Neuronal stem cell (in vitro differentiated cells): ENCODE results near the gene RASSF1.

ENCODE experiments used
- DNase-seq: peaks from one replicate; pipeline ENCODE4 v3.0.0-alpha.2; 2013; ENCODE audit warnings: low spot score
- H2AFZ ChIP-seq: one replicate; pipeline ENCODE4 v1.6.1; 2013; ENCODE audit warnings: mild to moderate bottlenecking, low read length, inconsistent platforms
- H2AK5ac ChIP-seq: 2 replicates; pipeline ENCODE4 v1.6.1; 2013; ENCODE audit warnings: low read depth, mild to moderate bottlenecking, inconsistent platforms, low read length, moderate library complexity, mixed read lengths
- H2BK120ac ChIP-seq: 2 replicates; pipeline ENCODE4 v1.6.1; 2013; ENCODE audit warnings: low read depth, mild to moderate bottlenecking, inconsistent platforms, low read length, moderate library complexity, mixed read lengths
- H2BK12ac ChIP-seq: one replicate; pipeline ENCODE4 v1.6.1; 2013; ENCODE audit warnings: low read length, inconsistent platforms
- H2BK15ac ChIP-seq: 2 replicates; pipeline ENCODE4 v1.6.1; 2013; ENCODE audit warnings: mild to moderate bottlenecking, low read length, inconsistent platforms, mixed read lengths
- H2BK5ac ChIP-seq: one replicate; pipeline ENCODE4 v1.6.1; 2013; ENCODE audit warnings: inconsistent platforms, mild to moderate bottlenecking, low read length, moderate library complexity
- H3K14ac ChIP-seq: one replicate; pipeline ENCODE4 v1.6.1; 2013; ENCODE audit warnings: low read length, inconsistent platforms
- H3K18ac ChIP-seq: 2 replicates; pipeline ENCODE4 v1.6.1; 2013; ENCODE audit warnings: low read length, inconsistent platforms
- H3K23ac ChIP-seq: 2 replicates; pipeline ENCODE4 v1.6.1; 2013; ENCODE audit warnings: low read depth, mild to moderate bottlenecking, mixed read lengths, low read length, inconsistent platforms; ENCODE audit not compliant: poor library complexity
- H3K27ac ChIP-seq: replicated peaks from 3 replicates; pipeline ENCODE4 v1.5.1; 2013; ENCODE audit warnings: low read length, inconsistent platforms
- H3K27me3 ChIP-seq, 3 experiments: 2 replicates each; pipeline ENCODE4 v1.6.1; 2013; ENCODE audit warnings: low read length in 3 of 3, mild to moderate bottlenecking in 2 of 3, inconsistent platforms in 1 of 3, low read depth in 1 of 3, mixed read lengths in 1 of 3, moderate library complexity in 1 of 3; ENCODE audit not compliant: control insufficient read depth in 3 of 3, insufficient read depth in 3 of 3
- H3K36me3 ChIP-seq, 2 donors: replicated peaks in 1 of 2; 2 replicates each; pipeline ENCODE4 v1.6.1; 2013; ENCODE audit warnings: low read length in 2 of 2; ENCODE audit not compliant: control insufficient read depth in 2 of 2, insufficient read depth in 2 of 2
- H3K4ac ChIP-seq: 2 replicates; pipeline ENCODE4 v1.6.1; 2013; ENCODE audit warnings: inconsistent platforms, mild to moderate bottlenecking, low read length, moderate library complexity
- H3K4me1 ChIP-seq, 2 donors: 1 replicate in 1 of 2; 2 replicates in 1 of 2; pipeline ENCODE4 v1.6.1; 2013; ENCODE audit warnings: low read length in 2 of 2, low read depth in 1 of 2; ENCODE audit not compliant: control insufficient read depth in 2 of 2, insufficient read depth in 1 of 2
- H3K4me2 ChIP-seq: one replicate; pipeline ENCODE4 v1.6.1; 2013; ENCODE audit warnings: mild to moderate bottlenecking, low read length, inconsistent platforms; ENCODE audit not compliant: insufficient read depth, poor library complexity, severe bottlenecking
- H3K4me3 ChIP-seq, 2 donors: 2 replicates each; pipeline ENCODE4 v1.5.1; 2013; ENCODE audit warnings: low read length in 2 of 2, mild to moderate bottlenecking in 2 of 2, inconsistent platforms in 1 of 2, moderate library complexity in 1 of 2
- H3K79me1 ChIP-seq: one replicate; pipeline ENCODE4 v1.6.1; 2013; ENCODE audit warnings: low read depth, mild to moderate bottlenecking, inconsistent platforms, low read length, moderate library complexity
- H3K9ac ChIP-seq: one replicate; pipeline ENCODE4 v1.6.1; 2013; ENCODE audit warnings: mild to moderate bottlenecking, low read depth, low read length, inconsistent platforms; ENCODE audit not compliant: poor library complexity
- H3K9me3 ChIP-seq, 2 donors: replicated peaks in 1 of 2; 2 replicates each; pipeline versions ENCODE3 to v1.6.1; 2013; ENCODE audit warnings: low read length in 2 of 2, mild to moderate bottlenecking in 2 of 2, inconsistent platforms in 1 of 2, low read depth in 1 of 2, mixed read lengths in 1 of 2, moderate library complexity in 1 of 2; ENCODE audit not compliant: control insufficient read depth in 2 of 2, insufficient read depth in 1 of 2
- H4K8ac ChIP-seq: one replicate; pipeline ENCODE4 v1.6.1; 2013; ENCODE audit warnings: low read depth, mild to moderate bottlenecking, inconsistent platforms, low read length, moderate library complexity
- H4K91ac ChIP-seq: one replicate; pipeline ENCODE4 v1.6.1; 2013; ENCODE audit warnings: low read length, low read depth, mild to moderate bottlenecking, inconsistent platforms; ENCODE audit not compliant: poor library complexity
- WGBS, 2 donors: extraction: QIAGEN DNeasy Blood & Tissue Kit; methylation state at CpG; one replicate each; pipeline ENCODE4 v1.1.7; 2013; ENCODE audit warnings: missing lambda C conversion rate in 2 of 2, mixed read lengths in 1 of 2; ENCODE audit not compliant: insufficient read length in 2 of 2, insufficient replicate concordance in 1 of 2; ENCODE audit errors: extremely low coverage in 2 of 2; 5-methylcytosine and 5-hydroxymethylcytosine counted together

Gene RASSF1

DNA sequence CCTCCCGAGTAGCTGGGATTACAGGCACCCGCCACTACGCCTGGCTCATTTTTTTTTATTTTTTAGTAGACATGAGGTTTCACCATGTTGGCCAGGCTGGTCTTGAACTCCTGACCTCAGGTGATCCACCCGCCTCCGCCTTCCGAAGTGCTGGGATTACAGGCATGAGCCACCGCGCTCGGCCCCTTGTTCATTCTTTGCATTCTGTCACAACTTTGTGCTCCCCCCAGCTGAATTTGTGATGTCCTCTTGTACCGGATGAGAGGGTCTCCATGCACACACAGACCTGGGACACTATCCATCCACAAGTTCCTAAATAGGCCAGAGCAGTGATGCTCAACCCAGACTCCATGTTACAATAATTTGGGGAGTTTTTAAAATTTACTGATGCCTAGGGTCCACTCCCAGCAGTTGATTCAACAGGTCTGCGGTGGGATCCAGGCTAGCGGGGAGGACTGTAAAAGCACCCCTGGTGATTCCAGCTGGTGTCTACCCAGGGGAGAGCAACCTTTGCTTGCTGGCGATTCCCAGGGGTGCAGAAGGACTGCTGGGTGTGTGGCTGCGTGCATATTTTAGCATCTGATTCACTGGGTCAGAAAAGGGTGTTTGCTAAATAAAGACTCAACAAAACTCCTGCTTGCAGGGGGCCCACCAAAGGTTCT, 1.0 kb downstream of the RASSF1 start:
- Histone ChIP-seq H2BK15ac (no peak overlapping the region), H3K18ac (no peak overlapping the region), H3K27ac (no peak overlapping the region), H3K79me1 (peaks cover 6% of the 10 kb centered on the region), H4K8ac (no peak overlapping the region), H3K36me3 (peaks cover 0 to 11% of the 10 kb centered on the region in 2 donors), H3K4ac (no peak overlapping the region), H3K4me2 (no peak overlapping the region), H4K91ac (no peak overlapping the region), H2BK5ac (no peak overlapping the region), H3K23ac (no peak overlapping the region), H3K9me3 (peaks cover 2 to 6% of the 10 kb centered on the region in 2 donors), H2AK5ac (no peak overlapping the region), H3K14ac (no peak overlapping the region), H3K4me1 (peaks cover 13 to 14% of the 10 kb centered on the region in 2 donors), H2BK12ac (no peak overlapping the region), H2BK120ac (no peak overlapping the region), H3K27me3 (peaks cover 16 to 56% (median 50%) of the 10 kb centered on the region in 3 experiments), H3K4me3 (no peak overlapping the region), H3K9ac (no peak overlapping the region), H2AFZ (no peak overlapping the region)
- WGBS, 2 donors, result no CpG with 5 or more reads among the region's 14 CpGs
- no peak for DNase-seq

DNA sequence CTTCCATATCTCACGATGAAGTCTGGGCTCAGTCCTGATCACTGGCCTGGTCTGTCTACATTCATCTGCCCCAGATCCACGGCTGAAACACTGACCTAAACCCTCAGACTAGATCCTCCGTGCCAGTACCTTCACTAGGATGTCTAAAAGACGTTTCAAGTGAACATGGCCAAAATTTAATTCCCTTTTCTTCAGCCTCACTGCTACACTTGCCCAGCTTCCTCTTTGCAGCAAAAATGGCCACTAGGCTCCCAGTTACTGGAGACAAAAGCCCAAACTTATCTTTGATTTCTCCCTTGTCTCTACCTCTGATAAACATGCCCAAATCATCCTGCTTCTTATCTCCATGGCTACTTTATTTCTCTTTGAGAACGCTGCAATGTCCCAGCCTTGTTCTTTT, 1.7 kb downstream of the RASSF1 start:
- H3K9ac ChIP-seq, result no peak overlapping the region
- no peak overlapping the region for H2BK12ac ChIP-seq
- peaks cover under 1 to 18% of the 10 kb centered on the region in 2 donors for H3K36me3 ChIP-seq
- no peak overlapping the region for H3K4ac ChIP-seq
- H3K14ac ChIP-seq, result no peak overlapping the region
- no peak overlapping the region for H3K23ac ChIP-seq
- DNase-seq, result no peak
- peaks cover 13 to 14% of the 10 kb centered on the region in 2 donors for H3K4me1 ChIP-seq
- H3K9me3 ChIP-seq, result peaks cover 2 to 6% of the 10 kb centered on the region in 2 donors
- H3K4me3 ChIP-seq, result no peak overlapping the region
- no peak overlapping the region for H3K4me2 ChIP-seq
- no peak overlapping the region for H2AK5ac ChIP-seq
- H4K91ac ChIP-seq, result no peak overlapping the region
- no CpG with 5 or more reads among the region's 5 CpGs for WGBS, 2 donors
- H3K27ac ChIP-seq, result no peak overlapping the region
- H3K27me3 ChIP-seq, result peaks cover 16 to 50% (median 50%) of the 10 kb centered on the region in 3 experiments
- H3K79me1 ChIP-seq, result peaks cover 6% of the 10 kb centered on the region
- no peak overlapping the region for H2AFZ ChIP-seq
- H4K8ac ChIP-seq, result no peak overlapping the region
- H3K18ac ChIP-seq, result no peak overlapping the region
- H2BK5ac ChIP-seq, result no peak overlapping the region
- no peak overlapping the region for H2BK15ac ChIP-seq
- no peak overlapping the region for H2BK120ac ChIP-seq

DNA sequence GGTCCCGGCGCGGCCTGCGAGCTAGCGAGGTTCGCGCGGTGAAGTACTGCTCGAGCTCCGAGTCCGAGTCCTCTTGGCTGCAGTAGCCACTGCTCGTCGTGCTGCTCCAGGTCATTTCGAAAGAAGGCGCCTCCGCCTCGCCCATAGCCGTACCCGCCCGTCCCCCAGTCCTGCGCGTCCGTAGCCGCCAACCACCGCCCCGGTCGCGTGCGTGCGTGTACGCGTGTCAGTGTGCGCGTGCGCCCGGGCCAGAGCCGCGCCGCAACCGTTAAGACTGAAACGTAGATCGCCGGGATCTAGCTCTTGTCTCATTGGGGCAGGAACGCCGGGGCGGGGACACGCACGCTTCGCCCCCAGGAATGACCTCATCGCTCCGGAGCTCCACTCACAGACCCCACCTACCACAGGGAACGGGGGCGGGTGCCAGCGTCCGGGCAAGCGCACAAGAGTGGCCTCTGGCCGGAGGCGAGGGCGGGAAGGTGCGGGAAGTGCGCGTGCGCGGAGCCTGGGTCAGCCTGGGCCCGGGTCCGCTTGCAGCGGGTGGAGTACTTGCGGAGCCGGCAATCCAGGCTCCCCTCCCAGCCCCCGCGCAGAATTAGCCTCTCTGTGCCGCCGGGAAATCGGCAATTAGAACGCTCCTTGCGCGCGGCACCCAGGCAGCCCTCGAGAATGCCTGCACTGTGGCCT, 3.3 kb downstream of the RASSF1 start:
- WGBS, 2 donors, result no CpG with 5 or more reads among the region's 79 CpGs
- peak overlapping the region; percentile 98 for H3K9ac ChIP-seq
- peak; percentile 98 for DNase-seq
- peak overlapping the region; percentile 56 for H2BK120ac ChIP-seq
- peak overlapping the region; percentile 92 for H3K4me2 ChIP-seq
- peaks cover 13 to 14% of the 10 kb centered on the region in 2 donors for H3K4me1 ChIP-seq
- peak overlapping the region; percentile 92 for H3K27ac ChIP-seq
- H3K4me3 ChIP-seq, result peak overlapping the region; percentile 61 to 95
- H2BK12ac ChIP-seq, result peak overlapping the region; percentile 91
- H2AK5ac ChIP-seq, result peak overlapping the region; percentile 89
- no peak overlapping the region for H3K14ac ChIP-seq
- peak overlapping the region; percentile 76 for H4K8ac ChIP-seq
- peak overlapping the region; percentile 30 for H3K4ac ChIP-seq
- H3K27me3 ChIP-seq, result peaks cover 16 to 39% (median 33%) of the 10 kb centered on the region in 3 experiments
- H3K79me1 ChIP-seq, result peaks cover 10% of the 10 kb centered on the region
- peak overlapping the region; percentile 72 for H2BK15ac ChIP-seq
- peaks cover 2 to 6% of the 10 kb centered on the region in 2 donors for H3K9me3 ChIP-seq
- H2BK5ac ChIP-seq, result peak overlapping the region; percentile 93
- H4K91ac ChIP-seq, result peak overlapping the region; percentile 97
- H3K18ac ChIP-seq, result peak overlapping the region; percentile 99
- peaks cover 6 to 30% of the 10 kb centered on the region in 2 donors for H3K36me3 ChIP-seq
- peak overlapping the region; percentile 94 for H2AFZ ChIP-seq
- H3K23ac ChIP-seq, result peak overlapping the region; percentile 89
